ENCODE measurements around the gene MIEN1. TPM values are rescaled to one million over a fixed set of nuclear protein-coding genes. Genes with fewer than 3 reads are reported as not detected.

MIEN1 gene
- total RNA-seq, 4 donors from 2014 or later: 47.0 to 57.3 (median 52.7) TPM

GRCh38 chr17:39696731-39697130 is 33.6 kb downstream of the MIEN1 start:
- no peak overlapping the region for H3K4me3 ChIP-seq
- intact Hi-C loops (cut with DNase I): no loop called here
- H3K4me1 ChIP-seq: peaks cover 15 to 23% (median 20%) of the 10 kb centered on the region in 4 donors
- no peak for DNase-seq (ENCODE audit: extremely low spot score)
- TF ChIP-seq POLR2A (IDR thresholded peaks at IDR 0.05; ENCODE audit: low read depth): no peak
- no peak for TF ChIP-seq POLR2AphosphoS5 (IDR thresholded peaks at IDR 0.05)
- TF ChIP-seq EP300 (IDR thresholded peaks at IDR 0.05): no peak
- TF ChIP-seq, protein P1, sequence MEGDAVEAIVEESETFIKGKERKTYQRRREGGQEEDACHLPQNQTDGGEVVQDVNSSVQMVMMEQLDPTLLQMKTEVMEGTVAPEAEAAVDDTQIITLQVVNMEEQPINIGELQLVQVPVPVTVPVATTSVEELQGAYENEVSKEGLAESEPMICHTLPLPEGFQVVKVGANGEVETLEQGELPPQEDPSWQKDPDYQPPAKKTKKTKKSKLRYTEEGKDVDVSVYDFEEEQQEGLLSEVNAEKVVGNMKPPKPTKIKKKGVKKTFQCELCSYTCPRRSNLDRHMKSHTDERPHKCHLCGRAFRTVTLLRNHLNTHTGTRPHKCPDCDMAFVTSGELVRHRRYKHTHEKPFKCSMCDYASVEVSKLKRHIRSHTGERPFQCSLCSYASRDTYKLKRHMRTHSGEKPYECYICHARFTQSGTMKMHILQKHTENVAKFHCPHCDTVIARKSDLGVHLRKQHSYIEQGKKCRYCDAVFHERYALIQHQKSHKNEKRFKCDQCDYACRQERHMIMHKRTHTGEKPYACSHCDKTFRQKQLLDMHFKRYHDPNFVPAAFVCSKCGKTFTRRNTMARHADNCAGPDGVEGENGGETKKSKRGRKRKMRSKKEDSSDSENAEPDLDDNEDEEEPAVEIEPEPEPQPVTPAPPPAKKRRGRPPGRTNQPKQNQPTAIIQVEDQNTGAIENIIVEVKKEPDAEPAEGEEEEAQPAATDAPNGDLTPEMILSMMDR (IDR thresholded peaks at IDR 0.05): no peak
- no peaks in the 10 kb centered on the region for H3K9me3 ChIP-seq
- H3K36me3 ChIP-seq: peaks cover 0 to 6% (median 0%) of the 10 kb centered on the region in 4 donors
- no peaks in the 10 kb centered on the region for H3K27me3 ChIP-seq
- no peak overlapping the region for H3K27ac ChIP-seq (replicated peaks in 1 of 4)
- 100% methylated on average over 2 of the region's 6 CpGs for WGBS

DNA sequence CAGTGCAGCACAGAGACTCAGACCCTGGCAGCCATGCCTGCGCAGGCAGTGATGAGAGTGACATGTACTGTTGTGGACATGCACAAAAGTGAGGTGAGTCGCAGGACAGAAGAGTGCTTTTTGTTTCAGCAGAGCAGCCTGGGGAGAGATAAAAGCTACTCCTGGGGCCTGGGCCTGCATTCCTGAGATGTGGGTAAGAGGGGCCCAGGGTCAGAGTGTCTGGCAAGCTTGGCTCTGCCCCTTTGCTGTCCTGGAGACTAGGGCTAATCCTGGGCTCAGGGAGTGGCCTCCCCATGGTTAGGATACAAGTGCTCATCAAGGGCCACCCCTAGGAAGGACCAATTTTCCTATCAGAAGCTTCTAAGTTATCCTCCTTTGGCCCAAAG is 35.2 kb downstream of the MIEN1 start:
- no peak overlapping the region for H3K27ac ChIP-seq (replicated peaks in 1 of 4)
- no peak overlapping the region for H3K4me3 ChIP-seq
- intact Hi-C loops (cut with DNase I): no loop called here
- no peak for TF ChIP-seq POLR2A (IDR thresholded peaks at IDR 0.05; ENCODE audit: low read depth)
- TF ChIP-seq POLR2AphosphoS5 (IDR thresholded peaks at IDR 0.05): no peak
- TF ChIP-seq EP300 (IDR thresholded peaks at IDR 0.05): no peak
- TF ChIP-seq, protein P1 (IDR thresholded peaks at IDR 0.05): no peak
- peaks cover 5 to 8% (median 7%) of the 10 kb centered on the region in 4 donors for H3K4me1 ChIP-seq
- peaks cover 0 to 6% (median 0%) of the 10 kb centered on the region in 4 donors for H3K36me3 ChIP-seq
- 96% methylated on average over 2 of the region's 2 CpGs for WGBS
- no peak for DNase-seq (ENCODE audit: extremely low spot score)
- no peaks in the 10 kb centered on the region for H3K27me3 ChIP-seq
- no peaks in the 10 kb centered on the region for H3K9me3 ChIP-seq

GRCh38 chr17:39694593-39694992 is 35.7 kb downstream of the MIEN1 start:
- H3K27ac ChIP-seq (replicated peaks in 1 of 4): no peak overlapping the region
- H3K36me3 ChIP-seq: peaks cover 0 to 6% (median 0%) of the 10 kb centered on the region in 4 donors
- intact Hi-C loops (cut with DNase I): no loop called here
- no peak overlapping the region for H3K4me3 ChIP-seq
- DNase-seq (ENCODE audit: extremely low spot score): no peak
- 89% methylated on average over 5 of the region's 5 CpGs for WGBS
- peaks cover 4 to 6% (median 6%) of the 10 kb centered on the region in 4 donors for H3K4me1 ChIP-seq
- TF ChIP-seq, protein P1 (IDR thresholded peaks at IDR 0.05): no peak
- no peak for TF ChIP-seq EP300 (IDR thresholded peaks at IDR 0.05)
- TF ChIP-seq POLR2A (IDR thresholded peaks at IDR 0.05; ENCODE audit: low read depth): no peak
- TF ChIP-seq POLR2AphosphoS5 (IDR thresholded peaks at IDR 0.05): no peak
- no peaks in the 10 kb centered on the region for H3K9me3 ChIP-seq
- no peaks in the 10 kb centered on the region for H3K27me3 ChIP-seq

GRCh38 chr17:39688945-39689344 is 41.4 kb downstream of the MIEN1 start:
- Histone ChIP-seq H3K4me1 (peaks cover 11 to 22% (median 17%) of the 10 kb centered on the region in 4 donors), H3K4me3 (peak overlapping the region in 2 of 4 donors; percentile 68 to 81), H3K27me3 (no peaks in the 10 kb centered on the region), H3K36me3 (peaks cover 0 to 17% (median 14%) of the 10 kb centered on the region in 4 donors), H3K9me3 (no peaks in the 10 kb centered on the region), H3K27ac (replicated peaks in 1 of 4) (no peak overlapping the region)
- no peak for TF ChIP-seq EP300 (IDR thresholded peaks at IDR 0.05)
- no peak for TF ChIP-seq POLR2A (IDR thresholded peaks at IDR 0.05; ENCODE audit: low read depth)
- TF ChIP-seq, protein P1 (IDR thresholded peaks at IDR 0.05): no peak
- TF ChIP-seq POLR2AphosphoS5 (IDR thresholded peaks at IDR 0.05): no peak
- intact Hi-C loops (cut with DNase I): loop anchor here (5.0 kb wide), 1 partner anchor 38 kb away; no protein-coding TSS in a partner anchor
- no peak for DNase-seq (ENCODE audit: extremely low spot score)
- 42% methylated on average over 3 of the region's 3 CpGs for WGBS

DNA sequence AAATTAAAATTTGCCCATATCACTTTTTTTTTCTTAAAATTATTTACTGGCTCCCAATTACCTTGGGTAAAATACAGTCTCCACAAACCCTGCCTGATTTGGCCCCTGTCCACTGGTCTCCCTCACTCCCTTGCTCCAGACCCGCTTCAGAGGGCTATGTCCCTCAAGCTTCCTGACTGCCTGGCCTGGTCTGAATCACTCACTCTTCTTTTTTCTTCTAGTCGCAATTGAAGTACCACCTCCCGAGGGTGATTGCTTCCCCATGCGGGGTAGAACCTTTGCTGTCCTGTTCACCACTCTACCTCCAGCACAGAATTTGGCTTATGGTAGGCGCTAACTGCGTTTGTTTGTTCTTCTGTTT is 41.9 kb downstream of the MIEN1 start:
- WGBS: 18% methylated on average over 6 of the region's 6 CpGs
- intact Hi-C loops (cut with DNase I): loop anchor here (5.0 kb wide), 1 partner anchor 39 kb away; no protein-coding TSS in a partner anchor

More for the DNA sequence above, 41.9 kb downstream of the MIEN1 start:
- TF ChIP-seq EP300 (IDR thresholded peaks at IDR 0.05): no peak
- TF ChIP-seq, protein P1 (IDR thresholded peaks at IDR 0.05): no peak
- no peak for TF ChIP-seq POLR2A (IDR thresholded peaks at IDR 0.05; ENCODE audit: low read depth)
- no peak for TF ChIP-seq POLR2AphosphoS5 (IDR thresholded peaks at IDR 0.05)
- Histone ChIP-seq H3K27ac (replicated peaks in 1 of 4) (peak overlapping the region; percentile 83 to 91 (median 86)), H3K4me1 (peaks cover 11 to 22% (median 17%) of the 10 kb centered on the region in 4 donors), H3K9me3 (no peaks in the 10 kb centered on the region), H3K36me3 (peaks cover 0 to 21% (median 17%) of the 10 kb centered on the region in 4 donors), H3K4me3 (peak overlapping the region; percentile 68 to 81 (median 72)), H3K27me3 (no peaks in the 10 kb centered on the region)
- no peak for DNase-seq (ENCODE audit: extremely low spot score)

Data from esophagus muscularis mucosa (tissue), 4 donors.